ENCODE measurements around the gene CUL4A.

DNA sequence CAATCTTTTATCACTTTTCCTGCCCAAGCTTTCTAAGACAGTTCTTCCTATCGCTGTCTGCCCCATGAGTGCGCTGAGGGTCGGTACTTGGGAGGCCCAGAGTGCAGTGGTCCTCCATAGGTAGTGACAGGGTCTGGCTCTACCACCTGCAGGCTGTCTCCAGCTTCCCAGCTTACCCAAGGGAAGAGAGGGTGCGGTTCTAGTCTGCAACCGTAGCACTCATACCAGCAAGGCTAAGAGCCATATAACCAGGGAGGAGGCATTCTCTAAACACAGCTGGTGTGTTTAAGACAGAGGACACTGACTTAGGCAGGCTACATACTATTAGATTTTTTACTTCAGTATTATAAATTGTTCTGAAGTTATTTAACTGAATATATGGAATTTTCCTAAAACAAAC, 42.7 kb upstream of the CUL4A start:
- TF ChIP-seq, protein P1, sequence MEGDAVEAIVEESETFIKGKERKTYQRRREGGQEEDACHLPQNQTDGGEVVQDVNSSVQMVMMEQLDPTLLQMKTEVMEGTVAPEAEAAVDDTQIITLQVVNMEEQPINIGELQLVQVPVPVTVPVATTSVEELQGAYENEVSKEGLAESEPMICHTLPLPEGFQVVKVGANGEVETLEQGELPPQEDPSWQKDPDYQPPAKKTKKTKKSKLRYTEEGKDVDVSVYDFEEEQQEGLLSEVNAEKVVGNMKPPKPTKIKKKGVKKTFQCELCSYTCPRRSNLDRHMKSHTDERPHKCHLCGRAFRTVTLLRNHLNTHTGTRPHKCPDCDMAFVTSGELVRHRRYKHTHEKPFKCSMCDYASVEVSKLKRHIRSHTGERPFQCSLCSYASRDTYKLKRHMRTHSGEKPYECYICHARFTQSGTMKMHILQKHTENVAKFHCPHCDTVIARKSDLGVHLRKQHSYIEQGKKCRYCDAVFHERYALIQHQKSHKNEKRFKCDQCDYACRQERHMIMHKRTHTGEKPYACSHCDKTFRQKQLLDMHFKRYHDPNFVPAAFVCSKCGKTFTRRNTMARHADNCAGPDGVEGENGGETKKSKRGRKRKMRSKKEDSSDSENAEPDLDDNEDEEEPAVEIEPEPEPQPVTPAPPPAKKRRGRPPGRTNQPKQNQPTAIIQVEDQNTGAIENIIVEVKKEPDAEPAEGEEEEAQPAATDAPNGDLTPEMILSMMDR (IDR thresholded peaks at IDR 0.05; ENCODE audit: low read length), result no peak
- no peak for TF ChIP-seq EZH2 (IDR thresholded peaks at IDR 0.05; ENCODE audit: borderline replicate concordance, low read length)
